C4-2B (cell line): Measurements from ENCODE around the gene CCDC57.

Experiments used
- CTCF ChIP-seq: fragments of 450-650 bp; conservative IDR thresholded peaks from 2 replicates; pipeline ENCODE4 v1.5.1; 2017; ENCODE audit warnings: mild to moderate bottlenecking
- ZFX ChIP-seq: fragments of 450-650 bp; IDR thresholded peaks from 2 replicates; pipeline ENCODE4 v1.6.1; 2017

- TF ChIP-seq CTCF (no peak), ZFX (no peak)
Measured at GRCh38 chr17:82158825-82159224, 53.8 kb downstream of the CCDC57 start.
